B cell (primary cell): ENCODE measurements around the gene TMEM145. TPM values are rescaled to one million over a fixed set of nuclear protein-coding genes. Genes with fewer than 3 reads are reported as not detected.

Experiments used
- ATAC-seq: fragments of 200-7000 bp; cut with Tn5 transposase; one replicate; pipeline ENCODE4 v1.10.0; 2021; ENCODE audit warnings: low read depth, mild to moderate bottlenecking, moderate number of reproducible peaks, moderate library complexity
- CTCF ChIA-PET: fragments of 350-600 bp; sonication (Branson Sonifier 250); formaldehyde crosslinking; loops from one replicate; lab custom pipeline; 2021; ENCODE audit warnings: antibody characterized with exemption, inconsistent platforms; lab: Charles Lee
- POLR2A ChIA-PET: fragments of 350-600 bp; sonication (Branson Sonifier 250); formaldehyde crosslinking; loops from one replicate; lab custom pipeline; 2021; ENCODE audit warnings: antibody characterized with exemption; lab: Charles Lee
- DNase-seq: peaks from one replicate; pipeline ENCODE4 v3.0.0; 2013
- H2AFZ ChIP-seq: 2 replicates; pipeline ENCODE4 v1.6.1; 2012; ENCODE audit warnings: mild to moderate bottlenecking, low read depth, low read length; ENCODE audit not compliant: insufficient read depth, poor library complexity, severe bottlenecking
- H3K27ac ChIP-seq, 2 donors: 1 replicate in 1 of 2; 2 replicates in 1 of 2; pipeline ENCODE4 v1.5.1; 2012 to 2013; ENCODE audit warnings: low read length in 2 of 2, mild to moderate bottlenecking in 2 of 2, moderate library complexity in 1 of 2
- H3K27me3 ChIP-seq, 4 experiments: fragments of 200-600 bp in 1 of 4; sonication (generic) in 1 of 4; replicated peaks in 1 of 4; 1 replicate in 2 of 4; 2 replicates in 2 of 4; pipeline versions ENCODE4 v1.6.1 to v1.7.0; 2013 to 2016; ENCODE audit warnings: low read length in 3 of 4, mild to moderate bottlenecking in 2 of 4, mixed read lengths in 1 of 4, moderate library complexity in 1 of 4; ENCODE audit not compliant: insufficient read depth in 4 of 4, control insufficient read depth in 3 of 4; ENCODE audit errors: control extremely low read depth in 1 of 4
- H3K36me3 ChIP-seq, 2 experiments: replicated peaks in 1 of 2; 1 replicate in 1 of 2; 2 replicates in 1 of 2; pipeline versions ENCODE4 v1.6.1 to v1.7.1; 2013; ENCODE audit warnings: low read length in 1 of 2; ENCODE audit not compliant: insufficient read depth in 2 of 2, control insufficient read depth in 1 of 2; ENCODE audit errors: control extremely low read depth in 1 of 2, extremely low read depth in 1 of 2
- H3K4me1 ChIP-seq, 2 donors: fragments of 200-600 bp in 1 of 2; sonication (generic) in 1 of 2; 1 replicate in 1 of 2; 2 replicates in 1 of 2; pipeline versions ENCODE4 v1.5.1 to v1.6.1; 2013 to 2017; ENCODE audit warnings: low read length in 2 of 2; ENCODE audit not compliant: control insufficient read depth in 2 of 2, insufficient read depth in 2 of 2
- H3K4me2 ChIP-seq: replicated peaks from 2 replicates; pipeline ENCODE3; 2012; ENCODE audit warnings: mild to moderate bottlenecking, low read depth, low read length; ENCODE audit not compliant: poor library complexity, severe bottlenecking
- H3K4me3 ChIP-seq, 5 experiments: fragments of 200-600 bp in 1 of 5; sonication (generic) in 1 of 5; 1 replicate in 3 of 5; 2 replicates in 2 of 5; pipeline versions ENCODE4 v1.5.1 to v1.7.0; 2011 to 2016; ENCODE audit warnings: low read length in 4 of 5, mild to moderate bottlenecking in 4 of 5, low read depth in 2 of 5, control low read depth in 1 of 5, moderate library complexity in 1 of 5; ENCODE audit not compliant: insufficient read depth in 1 of 5; ENCODE audit errors: control extremely low read depth in 1 of 5, extremely low read depth in 1 of 5
- H3K79me2 ChIP-seq: fragments of 200-600 bp; sonication (generic); one replicate; pipeline ENCODE4 v1.6.0; 2016; ENCODE audit warnings: low read length; ENCODE audit not compliant: control insufficient read depth, insufficient read depth
- H3K9ac ChIP-seq: fragments of 200-600 bp; sonication (generic); 2 replicates; pipeline ENCODE4 v1.6.1; 2017; ENCODE audit warnings: mild to moderate bottlenecking, low read length, moderate library complexity
- H3K9me3 ChIP-seq, 3 donors: one replicate each; pipeline versions ENCODE4 v1.6.1 to v1.7.1; 2013; ENCODE audit warnings: low read length in 2 of 3; ENCODE audit not compliant: control insufficient read depth in 2 of 3, insufficient read depth in 1 of 3; ENCODE audit errors: control extremely low read depth in 1 of 3
- H4K20me1 ChIP-seq: 2 replicates; pipeline ENCODE4 v1.6.0; 2012; ENCODE audit warnings: mild to moderate bottlenecking, low read length; ENCODE audit not compliant: insufficient read depth, control insufficient read depth, poor library complexity, severe bottlenecking
- H3K27ac Mint-ChIP-seq: one replicate; pipeline ENCODE4 v1.8.0; 2021; ENCODE audit warnings: mixed read lengths
- H3K27me3 Mint-ChIP-seq: one replicate; pipeline ENCODE4 v1.8.0; 2021; ENCODE audit warnings: mixed read lengths
- H3K4me1 Mint-ChIP-seq: one replicate; pipeline ENCODE4 v1.8.0; 2021; ENCODE audit warnings: mixed read lengths
- H3K4me3 Mint-ChIP-seq: one replicate; pipeline ENCODE4 v1.8.0; 2021; ENCODE audit warnings: mixed read lengths
- H3K9me3 Mint-ChIP-seq: one replicate; pipeline ENCODE4 v1.8.0; 2022; ENCODE audit warnings: mixed read lengths; ENCODE audit not compliant: insufficient read depth
- EZH2 ChIP-seq: IDR thresholded peaks from 2 replicates; pipeline ENCODE4 v1.6.1; 2012; ENCODE audit warnings: borderline replicate concordance, low read depth, mild to moderate bottlenecking, moderate library complexity, low read length; ENCODE audit not compliant: insufficient read depth, poor library complexity, severe bottlenecking
- WGBS: methylation state at CpG from one replicate; pipeline ENCODE4 v1.1.5; 2013; ENCODE audit warnings: missing lambda C conversion rate; ENCODE audit not compliant: insufficient coverage; 5-methylcytosine and 5-hydroxymethylcytosine counted together
- intact Hi-C: fragments of 100-400 bp; cut with micrococcal nuclease; formaldehyde crosslinking; loops from one replicate; pipeline ENCODE4 v1.10.0; 2022
- polyA plus RNA-seq: library from polyadenylated mRNA; depleted of rRNA; stranded (reverse); fragments of >200 nt; gene quantifications from 2 replicates; pipeline ENCODE4 v1.2.3, GENCODE V29; 2012
- total RNA-seq, 2 donors: library from RNA; stranded (reverse); fragments of 120-200 nt in 1 of 2; gene quantifications; 1 replicate in 1 of 2; 2 replicates in 1 of 2; pipeline versions ENCODE4 v1.2.3 to v1.2.4, GENCODE V29; 2013 to 2022
- TF ChIP-seq, protein P1 (sequence below): fragments of 200-600 bp; IDR thresholded peaks from one replicate; pipeline ENCODE4 v1.8.0; 2022; ENCODE audit warnings: antibody characterized with exemption, mild to moderate bottlenecking

TMEM145 gene
- total and polyA plus RNA-seq, 2 donors (not counting 1 experiment from before 2014, with no cell fraction given) = not detected

DNA sequence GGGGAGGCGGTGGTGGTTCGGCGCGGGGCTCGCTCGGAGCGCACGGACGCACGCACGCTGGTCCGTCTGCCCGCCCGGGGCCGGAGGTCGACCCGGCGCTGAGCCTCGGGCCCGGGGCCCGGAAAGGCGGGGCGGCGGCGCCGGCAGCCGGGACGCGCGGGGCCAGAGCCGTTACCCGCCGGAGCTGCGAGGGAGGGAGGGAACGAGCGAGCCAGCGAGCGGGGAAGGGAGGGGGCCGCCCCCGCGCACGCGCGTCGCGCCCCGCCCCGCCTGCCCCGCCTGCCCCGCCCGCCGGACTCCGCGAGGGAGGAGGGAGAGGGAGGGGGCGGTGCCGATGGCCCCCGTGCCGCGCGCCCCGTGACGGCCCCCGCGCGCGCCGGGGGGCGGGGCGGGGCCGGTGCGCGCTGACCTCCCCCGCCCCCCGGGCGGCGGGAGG, 29.0 kb upstream of the TMEM145 start:
- Mint-ChIP-seq H3K4me3 (no peak overlapping the region), H3K27ac (no peak overlapping the region), H3K4me1 (peaks cover 30% of the 10 kb centered on the region), H3K9me3 (no peaks in the 10 kb centered on the region), H3K27me3 (no peaks in the 10 kb centered on the region)
- DNase-seq (peak; percentile 94), ATAC-seq (peak; percentile 44)
- peak overlapping the region in 3 of 5 experiments; percentile 20 to 68 (median 43) for H3K4me3 ChIP-seq
- peak overlapping the region in 1 of 2 donors; percentile 27 for H3K27ac ChIP-seq
- H3K79me2 ChIP-seq = peaks cover 23% of the 10 kb centered on the region
- peaks cover 0 to 23% of the 10 kb centered on the region in 2 experiments for H3K36me3 ChIP-seq
- ChIA-PET POLR2A (interaction anchor here (0.5 to 5.5 kb wide), 7 partner anchors 14 to 1919 kb away, joined by 3 to 23 read pairs (median 7); partner anchors contain the start of genes CIC, GSK3A, PAFAH1B3 and PRR19), CTCF (interaction anchor here (1.0 to 1.3 kb wide), 4 partner anchors 11 to 176 kb away, joined by 3 to 5 read pairs (median 4); partner anchors contain the start of gene GSK3A)
- no peaks in the 10 kb centered on the region for H3K27me3 ChIP-seq
- no peak overlapping the region for H2AFZ ChIP-seq
- TF ChIP-seq, protein P1, sequence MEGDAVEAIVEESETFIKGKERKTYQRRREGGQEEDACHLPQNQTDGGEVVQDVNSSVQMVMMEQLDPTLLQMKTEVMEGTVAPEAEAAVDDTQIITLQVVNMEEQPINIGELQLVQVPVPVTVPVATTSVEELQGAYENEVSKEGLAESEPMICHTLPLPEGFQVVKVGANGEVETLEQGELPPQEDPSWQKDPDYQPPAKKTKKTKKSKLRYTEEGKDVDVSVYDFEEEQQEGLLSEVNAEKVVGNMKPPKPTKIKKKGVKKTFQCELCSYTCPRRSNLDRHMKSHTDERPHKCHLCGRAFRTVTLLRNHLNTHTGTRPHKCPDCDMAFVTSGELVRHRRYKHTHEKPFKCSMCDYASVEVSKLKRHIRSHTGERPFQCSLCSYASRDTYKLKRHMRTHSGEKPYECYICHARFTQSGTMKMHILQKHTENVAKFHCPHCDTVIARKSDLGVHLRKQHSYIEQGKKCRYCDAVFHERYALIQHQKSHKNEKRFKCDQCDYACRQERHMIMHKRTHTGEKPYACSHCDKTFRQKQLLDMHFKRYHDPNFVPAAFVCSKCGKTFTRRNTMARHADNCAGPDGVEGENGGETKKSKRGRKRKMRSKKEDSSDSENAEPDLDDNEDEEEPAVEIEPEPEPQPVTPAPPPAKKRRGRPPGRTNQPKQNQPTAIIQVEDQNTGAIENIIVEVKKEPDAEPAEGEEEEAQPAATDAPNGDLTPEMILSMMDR = no peak
- TF ChIP-seq EZH2 = no peak
- H3K4me2 ChIP-seq = peak overlapping the region; percentile 48
- H3K9ac ChIP-seq = no peak overlapping the region
- H4K20me1 ChIP-seq = peaks cover 31% of the 10 kb centered on the region
- H3K9me3 ChIP-seq = no peaks in the 10 kb centered on the region
- peaks cover 48 to 58% of the 10 kb centered on the region in 2 donors for H3K4me1 ChIP-seq
- under 1% methylated on average over 68 of the region's 76 CpGs for WGBS
- intact Hi-C loops = loop anchor here (1.0 to 5.0 kb wide), 2 partner anchors 41 to 82 kb away; partner anchors contain the start of gene MEGF8
